K562 (cell line): ENCODE results near the gene LPIN2. TPM values are rescaled to one million over a fixed set of nuclear protein-coding genes. Genes with fewer than 3 reads are reported as not detected.

Experiments used
- ATAC-seq: fragments of 200-7000 bp; cut with Tn5 transposase; 3 replicates; pipeline ENCODE4 v1.9.1; 2020; ENCODE audit warnings: moderate library complexity
- BruUV-seq: library from RNA; stranded (reverse); fragments of 400-500 nt; replicated peaks from 2 replicates; lab custom pipeline; 2021; lab: Mats Ljungman, UMichigan
- CTCF ChIA-PET: fragments of 300-600 bp; formaldehyde crosslinking; extraction: SDS; loops from one replicate; lab custom pipeline; 2021; ENCODE audit warnings: low intra/inter-chr PET ratio; lab: Yijun Ruan, JAX
- POLR2A ChIA-PET: fragments of 300-600, 350-650 bp; sonication (Branson Sonifier 250); formaldehyde crosslinking; extraction: SDS; loops from one replicate; lab custom pipeline; 2021; ENCODE audit warnings: antibody characterized with exemption, inconsistent platforms; lab: Yijun Ruan, JAX
- DNase-seq, 4 experiments: peaks; one replicate each; pipeline versions ENCODE4 v3.0.0 to v3.0.0-alpha.2; 2011 to 2018; ENCODE audit warnings: low spot score in 3 of 4, mixed read lengths in 3 of 4; ENCODE audit errors: extremely low read depth in 1 of 4
- FAIRE-seq: peaks from 2 replicates; lab custom pipeline; 2011; peaks lifted over from hg19 to GRCh38; lab: Jason Lieb, UNC
- H2AFZ ChIP-seq: 2 replicates; pipeline ENCODE4 v1.6.0; 2011; ENCODE audit warnings: low read depth, low read length, control low read depth, inconsistent platforms
- H3K27ac ChIP-seq: fragments of 200-600 bp; 3 replicates; pipeline ENCODE4 v1.8.0; 2011; ENCODE audit warnings: low read depth, mild to moderate bottlenecking, control low read depth, inconsistent platforms, low read length, moderate library complexity, mixed read lengths; ENCODE audit errors: extremely low read depth
- H3K27me3 ChIP-seq, 2 experiments: fragments of 300-600 bp in 1 of 2; 2 replicates in 1 of 2; 3 replicates in 1 of 2; pipeline versions ENCODE4 v1.6.0 to v1.8.0; 2011; ENCODE audit warnings: inconsistent platforms in 2 of 2, low read length in 2 of 2, mild to moderate bottlenecking in 1 of 2, mixed read lengths in 1 of 2, moderate library complexity in 1 of 2; ENCODE audit not compliant: control insufficient read depth in 2 of 2, insufficient read depth in 2 of 2
- H3K36me3 ChIP-seq: fragments of 300-600 bp; 3 replicates; pipeline ENCODE4 v1.8.0; 2011; ENCODE audit warnings: mild to moderate bottlenecking, low read length, inconsistent platforms; ENCODE audit not compliant: control insufficient read depth, insufficient read depth
- H3K4me1 ChIP-seq, 2 experiments: fragments of 200-600 bp in 1 of 2; replicated peaks in 1 of 2; 2 replicates in 1 of 2; 3 replicates in 1 of 2; pipeline versions ENCODE4 v1.5.1 to v1.8.0; 2011; ENCODE audit warnings: inconsistent platforms in 2 of 2, low read length in 2 of 2, mild to moderate bottlenecking in 1 of 2, mixed read lengths in 1 of 2, moderate library complexity in 1 of 2; ENCODE audit not compliant: control insufficient read depth in 2 of 2, insufficient read depth in 2 of 2
- H3K4me2 ChIP-seq: 2 replicates; pipeline ENCODE4 v1.6.1; 2011; ENCODE audit warnings: low read length, control low read depth, inconsistent platforms, mixed read lengths; ENCODE audit not compliant: insufficient read depth
- H3K4me3 ChIP-seq: fragments of 200-600 bp; sonication (generic), shearing (Covaris generic); 2 replicates; pipeline ENCODE4 v1.5.1; 2016; ENCODE audit warnings: control low read depth, inconsistent platforms
- H3K79me2 ChIP-seq: fragments of 200-600 bp; 3 replicates; pipeline ENCODE4 v1.8.0; 2011; ENCODE audit warnings: low read length, inconsistent platforms; ENCODE audit not compliant: control insufficient read depth, insufficient read depth
- H3K9ac ChIP-seq, 2 experiments: 2 replicates each; pipeline versions ENCODE4 v1.6.0 to v1.6.1; 2011; ENCODE audit warnings: low read depth in 2 of 2, low read length in 2 of 2, control low read depth in 1 of 2, inconsistent platforms in 1 of 2, mild to moderate bottlenecking in 1 of 2, mixed read lengths in 1 of 2; ENCODE audit not compliant: insufficient read depth in 1 of 2
- H3K9me1 ChIP-seq: one replicate; pipeline ENCODE4 v1.6.0; 2011; ENCODE audit warnings: inconsistent platforms, mild to moderate bottlenecking, low read length, moderate library complexity; ENCODE audit not compliant: control insufficient read depth, insufficient read depth
- H3K9me3 ChIP-seq: replicated peaks from 2 replicates; pipeline ENCODE4 v1.5.1; 2011; ENCODE audit warnings: low read depth, low read length, inconsistent platforms; ENCODE audit not compliant: control insufficient read depth, insufficient read depth
- H4K20me1 ChIP-seq: replicated peaks from 2 replicates; pipeline ENCODE4 v1.6.1; 2011; ENCODE audit warnings: low read length, inconsistent platforms, mixed read lengths; ENCODE audit not compliant: control insufficient read depth, insufficient read depth
- CCAR2 ChIP-seq: fragments of 200-400 bp; formaldehyde crosslinking; IDR thresholded peaks from 2 replicates; pipeline ENCODE4 v1.6.1; 2017; ENCODE audit warnings: mild to moderate bottlenecking, low read depth, low read length
- ETS1 ChIP-seq: conservative IDR thresholded peaks from 2 replicates; pipeline ENCODE4 v1.6.1; 2011; ENCODE audit warnings: low read depth, mild to moderate bottlenecking, low read length; ENCODE audit not compliant: control insufficient read depth
- RBBP5 ChIP-seq: fragments of 200-600 bp; sonication (generic); IDR thresholded peaks from 2 replicates; pipeline ENCODE4 v1.6.1; 2012; ENCODE audit warnings: borderline replicate concordance, mild to moderate bottlenecking, low read length, control low read depth, inconsistent platforms; ENCODE audit not compliant: insufficient read depth, poor library complexity, severe bottlenecking
- ZNF174 ChIP-seq: fragments of 250-450 bp; sonication (Bioruptor Pico); IDR thresholded peaks from 2 replicates; pipeline ENCODE4 v1.4.0; 2020; ENCODE audit warnings: mild to moderate bottlenecking
- ZNF436 ChIP-seq: fragments of 250-450, 450-650 bp; sonication (Bioruptor Pico); formaldehyde crosslinking; IDR thresholded peaks from 2 replicates; pipeline ENCODE4 v1.7.0; 2020; ENCODE audit warnings: mild to moderate bottlenecking
- WGBS: fragments of 100-300 bp; shearing (Covaris generic); methylation state at CpG from one replicate; pipeline ENCODE4 v1.1.6; 2016; ENCODE audit warnings: low coverage, mixed read lengths; ENCODE audit not compliant: insufficient coverage; ENCODE audit errors: missing lambda C conversion rate; 5-methylcytosine and 5-hydroxymethylcytosine counted together
- in situ Hi-C: fragments of 300-500 bp; cut with MboI; formaldehyde crosslinking; loops from 4 replicates; pipeline ENCODE4 v1.15.0; 2018; ENCODE audit warnings: inconsistent platforms, mixed read lengths
- intact Hi-C: fragments of 100-400 bp; cut with micrococcal nuclease; formaldehyde crosslinking; loops from 2 replicates; pipeline ENCODE4 v1.14.2; 2022
- polyA plus RNA-seq, 8 experiments: library from polyadenylated mRNA; depleted of rRNA in 4 of 8; stranded (reverse) in 5 of 8; unstranded in 3 of 8; fragments of >200 nt; fragmentation: Nextera tagmentation in 2 of 8; fragmentation: Illumina TruSeq in 1 of 8; extraction: Ambion mirVana in 2 of 8; extraction: Trizol in 1 of 8; gene quantifications; 2 replicates each; pipeline versions ENCODE4 v1.2.1 to v1.2.3, GENCODE V29; 2011 to 2014; ENCODE audit warnings: inconsistent platforms in 1 of 8, missing spikeins in 1 of 8
- total RNA-seq, 7 experiments: library from RNA; depleted of rRNA in 6 of 7; stranded (reverse); fragments of >200 nt in 6 of 7; fragmentation: Illumina TruSeq in 2 of 7; extraction: Trizol in 2 of 7; gene quantifications; 2 replicates each; pipeline versions ENCODE4 v1.2.1 to v1.2.3, GENCODE V29; 2011 to 2021; ENCODE audit warnings: low replicate concordance in 1 of 7

The LPIN2 gene
- total and polyA plus RNA-seq, 9 of the 15 experiments (the other 6 are each of a cell fraction or from before 2014, with no cell fraction given), result 5.2 to 34.8 (median 24.6) TPM

- TF ChIP-seq ZNF436 (CRISPR knock-in tag) (no peak), RBBP5 (no peak), CCAR2 (no peak), ETS1 (no peak), ZNF174 (CRISPR knock-in tag) (no peak)
- Histone ChIP-seq H3K4me3 (no peak overlapping the region), H3K27me3 (no peaks in the 10 kb centered on the region), H2AFZ (no peak overlapping the region), H3K4me1 (peaks cover 0 to 18% of the 10 kb centered on the region in 2 experiments; a peak in 4 of 5 replicates), H4K20me1 (no peaks in the 10 kb centered on the region), H3K36me3 (no peaks in the 10 kb centered on the region), H3K9me3 (no peaks in the 10 kb centered on the region), H3K79me2 (no peaks in the 10 kb centered on the region), H3K9me1 (no peaks in the 10 kb centered on the region), H3K9ac (no peak overlapping the region), H3K4me2 (no peak overlapping the region), H3K27ac (no peak overlapping the region)
- BruUV-seq, result no TSS peak
- ChIA-PET CTCF (no interaction called here), POLR2A (interaction anchor here (0.7 kb wide), 1 partner anchor 9 kb away, joined by 3 read pairs; no protein-coding TSS in a partner anchor)
- in situ Hi-C loops, result no loop called here
- ATAC-seq (no peak), FAIRE-seq (no peak), DNase-seq (no peak)
- 26% methylated on average over 3 of the region's 3 CpGs for WGBS
- intact Hi-C loops, result no loop called here
These were observed 19.8 kb upstream of the LPIN2 start for GRCh38 chr18:3032721-3033120.
